Gastrocnemius medialis (tissue), 4 donors: ENCODE results near the gene GFY.

Source experiments
- CTCF ChIP-seq, 5 experiments: fragments of 450-650 bp in 3 of 5; fragments of 200-600 bp in 2 of 5; sonication (generic) in 2 of 5; IDR thresholded peaks in 4 of 5; conservative IDR thresholded peaks in 1 of 5; 1 replicate in 4 of 5; 2 replicates in 1 of 5; pipeline ENCODE4 v1.5.1; 2016 to 2019; ENCODE audit warnings: antibody characterized with exemption in 5 of 5, mild to moderate bottlenecking in 3 of 5, moderate library complexity in 3 of 5
- POLR2A ChIP-seq, 2 donors: fragments of 450-650 bp; IDR thresholded peaks; one replicate each; pipeline ENCODE4 v1.6.1; 2017; ENCODE audit warnings: antibody characterized with exemption in 2 of 2, mild to moderate bottlenecking in 2 of 2, moderate library complexity in 2 of 2

GRCh38 chr19:49474542-49474924 is 49.3 kb downstream of the GFY start:
- TF ChIP-seq CTCF (IDR thresholded peaks at IDR 0.05 in 4 of 5, conservative IDR thresholded peaks at IDR 0.05 in 1 of 5) (no peak), POLR2A (IDR thresholded peaks at IDR 0.05) (no peak)
